DND-41 (cell line): ENCODE measurements around the gene CACNB2.

Source experiments
- ATAC-seq: fragments of 200-7000 bp; cut with Tn5 transposase; 3 replicates; pipeline ENCODE4 v1.9.1; 2021; ENCODE audit warnings: low read depth; ENCODE audit not compliant: insufficient read depth
- DNase-seq: peaks from one replicate; pipeline ENCODE4 v3.0.0-alpha.2; 2020
- H2AFZ ChIP-seq: 2 replicates; pipeline ENCODE4 v1.6.0; 2012; ENCODE audit warnings: low read depth, low read length
- H3K27ac ChIP-seq: 2 replicates; pipeline ENCODE4 v1.5.1; 2012; ENCODE audit warnings: low read length, inconsistent platforms
- H3K27me3 ChIP-seq: fragments of 200-600 bp; sonication (generic); 2 replicates; pipeline ENCODE4 v1.6.0; 2012; ENCODE audit warnings: low read length, mild to moderate bottlenecking, inconsistent platforms; ENCODE audit not compliant: insufficient read depth, poor library complexity
- H3K36me3 ChIP-seq: 2 replicates; pipeline ENCODE4 v1.5.1; 2012; ENCODE audit warnings: low read length, inconsistent platforms; ENCODE audit not compliant: insufficient read depth
- H3K4me1 ChIP-seq: 2 replicates; pipeline ENCODE4 v1.5.1; 2012; ENCODE audit warnings: mild to moderate bottlenecking, low read length; ENCODE audit not compliant: insufficient read depth
- H3K4me2 ChIP-seq: 2 replicates; pipeline ENCODE4 v1.6.0; 2012; ENCODE audit warnings: mild to moderate bottlenecking, moderate library complexity, low read length, inconsistent platforms; ENCODE audit not compliant: insufficient read depth
- H3K4me3 ChIP-seq, 2 experiments: fragments of 200-600 bp in 1 of 2; shearing (Covaris generic) in 1 of 2; 2 replicates each; pipeline ENCODE4 v1.5.1; 2012 to 2016; ENCODE audit warnings: inconsistent platforms in 2 of 2, low read length in 2 of 2, mild to moderate bottlenecking in 2 of 2, low read depth in 1 of 2, moderate library complexity in 1 of 2
- H3K79me2 ChIP-seq: 2 replicates; pipeline ENCODE4 v1.6.0; 2012; ENCODE audit warnings: low read length, inconsistent platforms; ENCODE audit not compliant: insufficient read depth
- H3K9ac ChIP-seq: 2 replicates; pipeline ENCODE4 v1.6.0; 2012; ENCODE audit warnings: low read depth, mild to moderate bottlenecking, inconsistent platforms, low read length, moderate library complexity
- H3K9me3 ChIP-seq: 2 replicates; pipeline ENCODE4 v1.5.1; 2012; ENCODE audit warnings: low read length, moderate library complexity, mild to moderate bottlenecking, inconsistent platforms; ENCODE audit not compliant: insufficient read depth, severe bottlenecking
- H4K20me1 ChIP-seq: 2 replicates; pipeline ENCODE4 v1.6.0; 2012; ENCODE audit warnings: low read length; ENCODE audit not compliant: insufficient read depth
- CTCF ChIP-seq: IDR thresholded peaks from 2 replicates; pipeline ENCODE4 v1.5.1; 2012; ENCODE audit warnings: borderline replicate concordance, low read length, moderate library complexity, mild to moderate bottlenecking; ENCODE audit not compliant: poor library complexity, severe bottlenecking; ENCODE audit errors: extremely low read depth
- EZH2 ChIP-seq: IDR thresholded peaks from 3 replicates; pipeline ENCODE4 v1.6.1; 2012; ENCODE audit warnings: borderline replicate concordance, low read depth, mild to moderate bottlenecking, moderate library complexity, low read length, inconsistent platforms; ENCODE audit not compliant: severe bottlenecking

CACNB2 gene

DNA sequence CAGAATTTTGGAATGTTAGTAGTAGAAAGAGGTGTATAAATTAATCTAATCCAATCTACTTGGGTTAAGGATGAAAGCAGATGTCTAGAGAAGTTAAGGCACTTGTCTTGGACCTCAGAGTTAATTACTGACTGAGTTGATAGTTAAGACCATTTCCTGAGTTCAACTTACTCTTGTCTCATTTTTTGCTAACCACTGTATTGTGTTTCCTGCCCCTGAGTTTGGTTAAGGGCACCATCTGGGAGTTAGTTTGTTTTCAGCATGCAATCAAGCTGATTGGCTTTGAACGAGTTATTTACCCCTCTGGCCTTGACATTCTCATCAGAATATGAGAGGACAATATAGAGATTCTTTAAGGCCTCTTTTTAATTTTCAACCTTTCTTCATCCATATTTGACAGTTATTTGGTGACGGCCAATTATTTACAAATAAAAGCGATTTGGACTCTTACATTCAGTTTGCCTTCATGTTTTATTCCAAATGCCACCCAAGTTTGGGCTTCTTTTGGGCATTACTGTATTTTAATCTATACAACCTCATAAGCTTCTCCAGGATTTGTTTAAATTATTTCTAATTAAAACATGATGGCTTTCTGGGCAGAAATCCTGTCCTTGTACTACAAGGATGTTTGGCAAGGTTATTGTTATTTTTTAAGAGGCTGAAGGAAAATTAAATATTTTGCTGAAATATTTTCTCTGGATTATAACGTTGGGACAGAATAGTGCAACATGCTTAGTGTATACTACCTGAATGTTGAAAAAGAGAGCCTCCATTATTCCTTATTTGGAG, 225.0 kb downstream of the CACNB2 start:
- no peak overlapping the region for H2AFZ ChIP-seq
- DNase-seq (no peak), ATAC-seq (no peak)
- no peak overlapping the region for H3K4me2 ChIP-seq
- H4K20me1 ChIP-seq: no peaks in the 10 kb centered on the region
- H3K4me3 ChIP-seq: no peak overlapping the region
- no peak overlapping the region for H3K9ac ChIP-seq
- no peak for TF ChIP-seq CTCF
- no peak for TF ChIP-seq EZH2
- H3K4me1 ChIP-seq: no peaks in the 10 kb centered on the region
- H3K79me2 ChIP-seq: no peaks in the 10 kb centered on the region
- no peaks in the 10 kb centered on the region for H3K9me3 ChIP-seq
- H3K27me3 ChIP-seq: no peaks in the 10 kb centered on the region
- H3K36me3 ChIP-seq: no peaks in the 10 kb centered on the region
- no peak overlapping the region for H3K27ac ChIP-seq

DNA sequence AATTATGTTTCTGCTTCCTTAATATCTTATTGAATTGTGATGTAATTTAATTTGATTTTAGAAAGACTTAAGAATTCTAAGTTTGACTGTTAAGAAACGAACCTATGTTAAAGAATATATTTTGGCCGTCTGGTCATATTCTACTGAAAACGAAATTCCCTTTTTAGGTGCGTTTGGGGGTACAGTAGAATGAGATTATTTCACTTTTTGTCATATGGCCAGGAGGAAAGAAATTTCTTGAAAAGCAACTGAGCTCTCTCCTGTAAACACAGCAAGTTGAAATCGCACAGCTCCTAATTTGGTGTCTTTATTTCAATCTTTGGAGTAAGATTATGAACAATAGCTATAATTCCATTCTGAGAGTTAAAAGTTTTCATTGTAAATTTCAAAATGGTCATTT, 227.6 kb downstream of the CACNB2 start:
- Histone ChIP-seq H3K79me2 (no peaks in the 10 kb centered on the region), H3K9ac (no peak overlapping the region), H3K9me3 (no peaks in the 10 kb centered on the region), H3K27ac (no peak overlapping the region), H2AFZ (no peak overlapping the region), H4K20me1 (no peaks in the 10 kb centered on the region), H3K27me3 (no peaks in the 10 kb centered on the region), H3K36me3 (no peaks in the 10 kb centered on the region), H3K4me1 (no peaks in the 10 kb centered on the region), H3K4me2 (no peak overlapping the region), H3K4me3 (no peak overlapping the region)
- DNase-seq: no peak
- TF ChIP-seq CTCF (no peak), EZH2 (no peak)
- no peak for ATAC-seq

- no peak overlapping the region for H3K9ac ChIP-seq
- DNase-seq (no peak), ATAC-seq (no peak)
- no peak overlapping the region for H3K4me3 ChIP-seq
- no peak overlapping the region for H3K27ac ChIP-seq
- no peaks in the 10 kb centered on the region for H4K20me1 ChIP-seq
- no peaks in the 10 kb centered on the region for H3K27me3 ChIP-seq
- no peak overlapping the region for H3K4me2 ChIP-seq
- no peak overlapping the region for H2AFZ ChIP-seq
- no peaks in the 10 kb centered on the region for H3K36me3 ChIP-seq
- no peaks in the 10 kb centered on the region for H3K79me2 ChIP-seq
- H3K4me1 ChIP-seq: no peaks in the 10 kb centered on the region
- TF ChIP-seq CTCF (no peak), EZH2 (no peak)
- no peaks in the 10 kb centered on the region for H3K9me3 ChIP-seq
Measured at GRCh38 chr10:18368273-18368672, 228.0 kb downstream of the CACNB2 start.
